Measurements from ENCODE around the gene SHC3. TPM values are rescaled to one million over a fixed set of nuclear protein-coding genes. Genes with fewer than 3 reads are reported as not detected.

The SHC3 gene
- total RNA-seq, 1 experiment from 2014 or later = 1.8 TPM

DNA sequence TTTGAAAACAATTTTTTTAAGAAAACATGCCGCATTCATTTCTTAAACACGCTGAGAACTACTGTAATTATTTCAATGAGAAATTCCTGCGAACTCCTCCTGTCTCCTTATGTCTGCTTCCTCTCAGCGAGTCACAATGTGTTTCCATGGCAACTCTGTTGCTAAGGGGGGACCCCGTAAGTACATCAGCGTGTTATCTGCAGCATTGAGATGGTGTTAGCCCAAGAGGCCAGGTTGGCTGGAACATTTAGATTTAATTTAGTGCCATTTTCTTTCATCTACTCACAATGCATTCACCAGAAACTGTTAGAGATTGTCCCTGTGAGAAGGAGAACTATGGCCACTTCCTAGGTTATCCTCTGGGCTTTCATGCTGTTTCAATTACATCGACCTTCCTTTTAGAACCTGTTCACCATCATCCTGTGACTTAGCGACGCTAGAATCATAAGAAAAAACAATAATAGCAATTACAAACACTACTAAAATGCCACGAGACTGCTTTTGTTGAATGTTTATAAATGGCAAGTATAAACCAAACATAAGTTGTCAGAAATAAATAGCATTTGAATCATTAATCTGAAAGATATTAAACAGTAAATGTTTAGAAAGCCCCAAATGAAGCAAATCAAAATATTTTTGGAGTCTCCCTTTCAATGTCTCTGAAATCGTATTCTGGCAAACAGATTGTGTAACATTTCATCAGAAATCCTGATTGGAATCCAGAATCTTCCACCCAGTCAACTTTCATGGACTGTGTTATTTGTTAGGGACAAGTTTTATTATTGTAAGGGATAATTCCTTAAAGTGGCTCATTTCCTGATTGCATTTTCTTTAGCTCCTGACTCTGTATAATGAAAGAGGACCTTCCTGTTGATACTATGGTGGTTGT is 39.7 kb upstream of the SHC3 start:
- H4K8ac ChIP-seq (replicated peaks; ENCODE audit: insufficient read length, low read depth, low read length) = no peak overlapping the region
- Mint-ChIP-seq H3K4me3 (no peak overlapping the region), H3K4me1 (peaks cover 0 to 5% of the 10 kb centered on the region in 2 experiments; a peak in 3 of 4 replicates), H3K27me3 (ENCODE audit: low read depth) (no peaks in the 10 kb centered on the region; the same call in none of the 2 replicates), H3K27ac (0 out of 7 replicates have a peak overlapping the region, but pooled peaks of 1 of the 3 experiments have one; percentile 25), H3K9me3 (peaks cover under 1 to 4% of the 10 kb centered on the region in 2 experiments; a peak in 3 of 5 replicates), H3K36me3 (ENCODE audit: insufficient read depth in 1 of 3, low read depth in 3 of 3) (no peaks in the 10 kb centered on the region; a peak in 1 of 7 replicates)
- no peak overlapping the region for H2BK20ac ChIP-seq (ENCODE audit: low read depth, low read length, poor library complexity, severe bottlenecking)
- H3K23me2 ChIP-seq (ENCODE audit: insufficient read length, low read depth, low read length, poor library complexity, severe bottlenecking) = no peaks in the 10 kb centered on the region
- H3K14ac ChIP-seq (ENCODE audit: insufficient read depth, low read length) = no peak overlapping the region
- no peaks in the 10 kb centered on the region for H4K20me1 ChIP-seq (ENCODE audit: control insufficient read depth, insufficient read depth, insufficient read length)
- H3K79me1 ChIP-seq (ENCODE audit: insufficient read depth, low read depth, low read length, poor library complexity, severe bottlenecking) = no peaks in the 10 kb centered on the region
- no peak overlapping the region for H3K9ac ChIP-seq (ENCODE audit: extremely low read depth, insufficient read length, low read length)
- H3K27me3 ChIP-seq (ENCODE audit: insufficient read depth, low read length) = no peaks in the 10 kb centered on the region
- no peaks in the 10 kb centered on the region for H3K4me1 ChIP-seq (ENCODE audit: insufficient read depth, low read length)
- H3K56ac ChIP-seq (ENCODE audit: insufficient read length, low read depth, low read length) = no peak overlapping the region
- H2BK15ac ChIP-seq (ENCODE audit: low read depth, low read length) = no peak overlapping the region
- H3K23ac ChIP-seq (ENCODE audit: insufficient read length, low read depth, low read length) = no peak overlapping the region
- no peak overlapping the region for H4K5ac ChIP-seq (ENCODE audit: insufficient read length, low read depth, low read length)
- H3K27ac ChIP-seq (ENCODE audit: insufficient read length, low read depth, low read length) = no peak overlapping the region
- no peak overlapping the region for H3K4ac ChIP-seq (ENCODE audit: low read depth, low read length)
- H3T11ph ChIP-seq (ENCODE audit: low read length) = no peak overlapping the region
- no peaks in the 10 kb centered on the region for H3K79me2 ChIP-seq (ENCODE audit: insufficient read depth, low read length)
- no peak overlapping the region for H2BK12ac ChIP-seq (ENCODE audit: insufficient read length, low read depth, low read length)
- TF ChIP-seq, protein P1, sequence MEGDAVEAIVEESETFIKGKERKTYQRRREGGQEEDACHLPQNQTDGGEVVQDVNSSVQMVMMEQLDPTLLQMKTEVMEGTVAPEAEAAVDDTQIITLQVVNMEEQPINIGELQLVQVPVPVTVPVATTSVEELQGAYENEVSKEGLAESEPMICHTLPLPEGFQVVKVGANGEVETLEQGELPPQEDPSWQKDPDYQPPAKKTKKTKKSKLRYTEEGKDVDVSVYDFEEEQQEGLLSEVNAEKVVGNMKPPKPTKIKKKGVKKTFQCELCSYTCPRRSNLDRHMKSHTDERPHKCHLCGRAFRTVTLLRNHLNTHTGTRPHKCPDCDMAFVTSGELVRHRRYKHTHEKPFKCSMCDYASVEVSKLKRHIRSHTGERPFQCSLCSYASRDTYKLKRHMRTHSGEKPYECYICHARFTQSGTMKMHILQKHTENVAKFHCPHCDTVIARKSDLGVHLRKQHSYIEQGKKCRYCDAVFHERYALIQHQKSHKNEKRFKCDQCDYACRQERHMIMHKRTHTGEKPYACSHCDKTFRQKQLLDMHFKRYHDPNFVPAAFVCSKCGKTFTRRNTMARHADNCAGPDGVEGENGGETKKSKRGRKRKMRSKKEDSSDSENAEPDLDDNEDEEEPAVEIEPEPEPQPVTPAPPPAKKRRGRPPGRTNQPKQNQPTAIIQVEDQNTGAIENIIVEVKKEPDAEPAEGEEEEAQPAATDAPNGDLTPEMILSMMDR (conservative IDR thresholded peaks at IDR 0.05) = no peak
- no peak overlapping the region for H3K18ac ChIP-seq (ENCODE audit: insufficient read length, low read depth, low read length)
- no peak overlapping the region for H2BK120ac ChIP-seq (ENCODE audit: low read depth, low read length, poor library complexity, severe bottlenecking)
- WGBS (ENCODE audit: extremely low coverage, insufficient read length, low lambda C conversion rate) = no CpG with 5 or more reads among the region's 11 CpGs
- H3K4me2 ChIP-seq (ENCODE audit: insufficient read depth, insufficient read length, low read length) = no peak overlapping the region
- no peak overlapping the region for H2AFZ ChIP-seq (ENCODE audit: low read length)
- no peak overlapping the region for H4K91ac ChIP-seq (ENCODE audit: insufficient read length, low read depth, low read length)
- no peak overlapping the region for H2AK5ac ChIP-seq (ENCODE audit: insufficient read length, low read length)
- no peak overlapping the region for H2BK5ac ChIP-seq (ENCODE audit: insufficient read length, low read length)
- no peak for DNase-seq
- H3K9me3 ChIP-seq (ENCODE audit: control insufficient read depth, low read depth, low read length) = no peaks in the 10 kb centered on the region

Data from H9 (cell line).